ENCODE results near the gene FBXL2.
"Not testable (repeated sequence)": the region's sequence is repeated elsewhere in the genome, so short reads cannot be mapped to it uniquely, and the experiment has no call there.

FBXL2 gene

DNA sequence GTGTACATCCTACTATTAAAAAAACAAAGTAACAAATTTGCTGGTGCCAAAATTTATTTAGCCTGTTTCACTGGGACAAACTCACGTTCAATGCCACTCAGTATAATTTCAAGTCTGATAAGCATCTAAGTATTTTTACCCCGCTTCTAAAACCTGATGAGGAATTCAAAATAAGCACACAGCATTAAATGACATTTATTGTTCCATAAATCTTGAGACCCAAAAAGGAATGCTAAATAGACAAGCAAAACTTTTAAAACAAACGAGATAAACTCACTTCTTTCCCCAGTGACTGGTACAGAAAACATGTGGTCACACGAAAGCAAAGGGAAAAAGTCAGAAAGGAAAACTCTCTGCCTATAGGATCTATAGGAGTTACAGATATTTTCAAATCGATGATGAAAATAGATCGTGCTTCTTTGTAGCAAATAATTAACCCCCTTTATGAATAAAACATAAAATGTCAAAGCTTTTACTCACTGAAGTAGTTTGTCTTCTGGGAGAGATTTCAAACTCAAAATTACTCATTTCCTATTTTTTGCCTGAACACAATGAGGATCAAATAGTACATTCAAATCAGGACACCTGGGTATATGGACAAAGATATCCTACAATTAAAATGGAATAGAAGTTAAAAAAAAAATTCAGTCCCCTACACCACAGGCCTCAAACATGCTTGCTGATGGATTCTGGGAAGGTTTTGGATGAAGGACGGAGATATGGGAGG, 111.3 kb downstream of the FBXL2 start:
- DNase-seq = no peak

DNA sequence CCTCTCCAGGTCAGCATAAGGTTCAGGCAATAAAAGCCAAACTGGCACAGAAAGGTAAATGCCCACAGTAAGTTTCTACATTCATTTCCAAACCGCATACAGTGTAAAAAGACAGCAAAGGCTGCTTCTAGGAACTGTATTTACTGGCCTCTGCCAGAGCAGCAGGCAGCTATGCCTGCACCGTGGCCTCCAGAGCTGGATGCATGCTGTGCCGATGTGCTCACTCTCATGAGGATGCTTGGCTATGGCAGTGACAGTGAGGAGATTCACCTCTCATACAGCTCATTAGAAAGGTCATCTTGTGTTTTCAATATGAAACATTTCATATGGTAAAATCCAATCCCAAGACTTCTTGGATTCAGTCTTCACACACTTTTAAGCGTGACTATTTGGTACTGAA, 112.7 kb downstream of the FBXL2 start:
- no peak for DNase-seq

GRCh38 chr3:33391255-33391995, 114.2 kb downstream of the FBXL2 start:
- DNase-seq = no peak

- DNase-seq = no peak
These were observed 114.9 kb downstream of the FBXL2 start for GRCh38 chr3:33392144-33392543.

DNA sequence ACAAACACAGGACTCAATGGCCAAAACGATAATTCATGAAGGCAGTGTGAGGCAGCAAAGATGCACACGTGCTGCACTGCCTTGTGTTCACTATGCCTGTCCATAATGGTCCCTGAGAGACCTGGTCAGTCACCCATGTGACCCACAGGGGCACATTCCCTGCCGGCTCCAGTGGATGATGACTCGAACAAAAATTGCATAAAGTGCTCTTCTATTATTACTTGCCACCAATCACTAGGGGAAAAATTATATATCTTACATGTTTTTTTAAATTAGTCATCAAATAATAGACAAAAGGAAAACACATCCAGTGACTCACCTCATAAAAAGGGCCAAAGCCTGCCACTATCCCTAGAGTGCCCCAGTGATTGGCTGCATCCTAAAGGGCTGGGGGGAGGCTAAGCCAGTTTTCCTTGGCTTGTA, 115.5 kb downstream of the FBXL2 start:
- DNase-seq = peak; percentile 8

GRCh38 chr3:33394403-33395054, 117.3 kb downstream of the FBXL2 start:
- DNase-seq = no peak

- DNase-seq = no peak
These were observed 118.7 kb downstream of the FBXL2 start for GRCh38 chr3:33395900-33396299.

DNA sequence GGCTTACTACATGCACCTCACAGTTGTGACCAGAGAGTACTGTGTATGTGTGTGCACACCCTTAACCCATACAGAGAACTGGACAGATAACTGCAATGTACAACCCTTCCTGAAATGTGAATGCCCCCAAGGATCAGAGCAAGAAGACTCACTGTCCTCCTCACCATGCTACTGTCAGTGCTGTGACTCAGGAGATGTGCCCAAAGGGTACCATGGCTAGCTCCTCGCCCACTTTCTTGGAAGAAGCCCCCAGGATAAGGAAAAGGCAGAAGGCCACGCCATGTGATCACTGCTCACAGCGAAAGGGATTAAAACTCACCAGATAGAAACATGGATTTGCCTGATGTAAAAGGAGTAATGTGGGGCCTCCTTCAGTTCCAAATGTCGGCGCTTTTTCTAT, 121.2 kb downstream of the FBXL2 start:
- DNase-seq = no peak

DNA sequence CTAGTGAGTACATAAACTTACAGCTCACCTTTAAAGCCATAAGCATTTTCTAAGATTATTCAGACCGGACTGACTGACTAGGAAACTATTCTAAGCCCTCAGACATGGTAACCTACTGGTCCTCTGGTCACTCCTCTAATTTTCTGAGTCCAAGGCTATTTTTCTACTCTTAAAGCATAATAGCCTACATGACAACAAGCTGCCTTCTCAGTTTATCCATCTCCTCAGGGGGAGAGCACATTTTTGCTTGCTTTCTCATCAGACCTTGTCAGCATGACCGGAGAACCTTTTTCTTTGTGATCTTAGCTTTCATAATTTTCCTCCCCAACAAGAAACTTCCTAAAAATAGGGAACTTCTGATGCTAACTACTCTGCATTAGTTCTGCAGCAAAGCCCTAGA, 124.5 kb downstream of the FBXL2 start:
- DNase-seq = no peak

GRCh38 chr3:33402936-33403335, 125.7 kb downstream of the FBXL2 start:
- DNase-seq = no peak

GRCh38 chr3:33403756-33404155, 126.5 kb downstream of the FBXL2 start:
- DNase-seq = no peak

- not testable (repeated sequence) for DNase-seq
These were observed 133.6 kb downstream of the FBXL2 start for GRCh38 chr3:33410816-33411215.

DNA sequence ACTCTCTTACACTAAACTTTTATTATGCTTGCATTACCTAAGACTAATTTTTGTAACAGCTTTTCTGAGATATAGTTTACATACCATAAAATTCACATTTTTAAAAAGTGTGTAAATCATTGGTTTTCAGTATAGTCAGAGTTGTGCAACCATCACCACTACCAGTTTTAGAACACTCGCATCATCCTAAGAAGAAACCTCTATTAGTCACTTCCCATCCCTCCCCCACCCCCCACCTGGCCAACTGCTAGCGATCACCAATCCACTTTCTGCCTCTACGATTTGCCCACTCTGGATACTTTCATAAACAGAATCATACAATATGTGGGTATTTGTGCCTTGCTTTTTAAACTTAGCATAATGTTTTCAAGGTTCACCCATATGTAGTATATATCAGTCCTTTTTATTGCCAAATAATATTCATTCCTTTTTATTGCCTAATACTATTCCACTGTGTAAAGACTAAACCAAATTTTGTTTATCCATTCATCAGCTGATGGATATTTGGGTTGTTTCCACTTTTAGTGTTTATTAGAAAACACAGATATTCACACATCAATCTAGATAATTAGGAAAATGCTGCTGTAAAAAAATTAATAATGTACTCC, 139.9 kb downstream of the FBXL2 start:
- no peak for DNase-seq

- no peak for DNase-seq
These were observed 142.7 kb downstream of the FBXL2 start for GRCh38 chr3:33419948-33420347.

DNA sequence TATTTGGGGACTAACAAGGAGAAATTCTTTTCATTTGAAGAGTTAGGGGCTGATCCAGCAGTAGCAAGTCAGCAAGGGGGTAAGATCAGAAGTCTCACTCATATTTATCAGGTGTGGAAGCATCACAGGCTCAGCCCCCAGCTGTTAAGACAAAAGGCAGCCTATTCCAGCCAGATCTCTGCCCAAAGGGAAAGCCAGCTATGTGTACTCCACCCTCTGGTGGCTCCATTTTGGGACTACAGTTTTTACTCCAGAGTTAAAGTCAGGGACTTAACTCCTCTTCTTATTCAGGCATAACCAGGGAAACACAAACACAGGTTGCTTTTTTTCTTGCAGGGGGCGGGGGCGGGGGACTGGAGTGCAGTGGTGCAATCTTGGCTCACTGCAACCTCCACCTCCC, 143.7 kb downstream of the FBXL2 start:
- DNase-seq = no peak

DNA sequence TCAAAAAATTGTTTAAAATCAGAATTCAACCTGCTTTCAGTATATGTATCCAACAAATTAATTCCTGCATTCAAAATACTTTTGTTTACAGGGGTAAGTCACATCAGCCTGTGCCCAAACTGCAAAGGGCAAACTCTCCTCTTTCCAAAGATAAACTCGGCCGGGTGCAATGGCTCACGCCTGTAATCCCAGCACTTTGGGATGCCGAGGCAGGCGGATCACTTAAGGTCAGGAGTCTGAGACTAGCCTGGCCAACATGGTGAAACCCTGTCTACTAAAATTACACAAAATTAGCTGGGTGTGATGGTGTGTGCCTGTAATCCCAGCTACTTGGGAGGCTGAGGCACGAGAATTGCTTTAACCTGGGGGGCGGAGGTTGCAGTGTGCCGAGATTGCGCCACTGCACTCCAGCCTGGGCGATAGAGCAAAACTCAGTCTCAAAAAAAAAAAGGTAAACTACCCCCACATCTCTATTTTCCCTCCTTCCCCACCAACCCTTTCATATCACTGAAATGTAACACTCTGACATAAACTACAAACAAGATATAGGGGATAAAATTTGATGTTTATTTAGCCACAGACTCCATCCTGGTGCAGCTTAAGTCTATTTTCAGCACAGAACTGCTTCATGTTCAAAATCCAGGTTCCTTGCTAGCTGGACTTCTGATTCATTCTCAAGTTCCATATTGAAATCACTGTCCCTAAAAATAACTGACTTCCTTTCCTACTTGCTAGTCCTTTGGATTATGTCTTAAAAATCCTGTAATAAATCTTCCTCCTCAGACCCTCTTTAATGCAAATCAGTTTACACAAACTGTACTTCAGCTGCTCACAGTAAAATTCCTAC, 147.6 kb downstream of the FBXL2 start:
- DNase-seq = peak; percentile 7

DNA sequence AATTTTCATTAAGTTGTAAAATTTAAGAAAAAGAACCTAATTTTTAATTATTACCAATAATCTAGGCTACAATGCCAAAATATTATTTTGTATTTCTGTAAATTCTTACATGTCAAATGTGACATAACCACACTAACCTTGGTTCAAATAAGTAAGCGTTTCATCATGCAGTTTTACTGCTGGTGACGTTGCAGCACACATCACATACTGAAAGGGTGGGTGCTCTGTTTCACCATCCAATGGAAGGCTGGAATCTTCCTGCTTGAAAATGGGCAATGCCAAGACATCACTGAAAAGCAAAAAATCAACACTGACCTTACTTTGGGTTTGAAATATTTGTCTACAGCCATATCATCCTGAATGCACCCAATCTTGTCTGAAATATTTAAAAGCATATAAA, 148.2 kb downstream of the FBXL2 start:
- DNase-seq = peak; percentile 80

GRCh38 chr3:33426068-33426467, 148.8 kb downstream of the FBXL2 start:
- DNase-seq = peak; percentile 94

- peak; percentile 69 for DNase-seq
These were observed 149.5 kb downstream of the FBXL2 start for GRCh38 chr3:33426630-33427317.

DNA sequence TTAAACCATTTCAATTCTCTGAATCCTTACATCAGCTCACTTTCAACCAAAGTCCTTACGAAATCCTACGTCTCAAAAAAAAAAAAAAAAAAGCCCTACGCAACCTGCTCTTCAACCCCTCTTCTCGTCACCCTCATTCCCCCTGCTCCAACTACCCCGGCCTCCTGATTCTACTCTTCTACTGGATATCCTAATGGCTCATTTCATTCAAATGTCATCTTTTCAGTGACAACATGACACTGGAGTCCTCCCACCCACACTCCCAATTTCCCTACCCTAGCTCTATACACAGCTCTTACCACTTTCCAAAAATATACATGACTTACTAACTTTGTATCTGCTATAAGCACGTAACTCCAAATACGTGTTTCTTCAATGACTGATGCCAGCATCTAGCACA, 151.5 kb downstream of the FBXL2 start:
- DNase-seq = no peak

- not testable (repeated sequence) for DNase-seq
These were observed 152.1 kb downstream of the FBXL2 start for GRCh38 chr3:33429306-33429705.

DNA sequence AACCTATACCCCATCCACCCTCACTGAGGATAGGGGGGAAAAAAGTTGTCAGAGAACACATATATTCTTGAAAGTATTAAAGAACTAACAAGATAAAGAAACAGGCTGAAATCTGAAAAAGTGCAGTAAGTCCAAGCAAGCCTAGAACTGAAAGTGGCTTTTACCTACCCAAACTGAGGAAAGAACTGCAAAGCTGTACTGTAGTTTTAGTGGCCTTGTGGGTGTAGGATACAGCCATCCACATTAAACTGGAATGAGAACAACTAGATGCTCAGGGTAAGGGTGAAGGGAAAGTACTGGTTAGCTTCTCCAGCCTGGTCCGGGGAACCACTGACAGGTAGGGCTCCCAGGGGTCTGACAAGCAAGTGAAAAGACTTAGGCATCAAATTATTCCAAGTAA, 152.8 kb downstream of the FBXL2 start:
- DNase-seq = no peak
